ENCODE data around the gene ADGRG2.

- TF ChIP-seq GATA3 (IDR thresholded peaks at IDR 0.05; ENCODE audit: low read depth, low read length), result no peak
- no peak for TF ChIP-seq GATA2 (IDR thresholded peaks at IDR 0.05; ENCODE audit: low read depth, low read length)
Observed at GRCh38 chrX:19070555-19070994, 51.7 kb downstream of the ADGRG2 start.
